Occipital lobe (tissue), 2 donors: ENCODE results near the gene FSTL4. TPM values are rescaled to one million over a fixed set of nuclear protein-coding genes. Genes with fewer than 3 reads are reported as not detected.
"Not testable (repeated sequence)": the region's sequence is repeated elsewhere in the genome, so short reads cannot be mapped to it uniquely, and the experiment has no call there.

Experiments
- DNase-seq: peaks from one replicate; lab custom pipeline; 2025; lab: John Stamatoyannopoulos, UW
- total RNA-seq: library from RNA; depleted of rRNA; stranded (reverse); fragments of >200 nt; gene quantifications from one replicate; pipeline ENCODE4 v1.2.3, GENCODE V29; 2014

FSTL4 gene
- total RNA-seq, 1 donor from 2014 or later: 0.62 TPM

DNA sequence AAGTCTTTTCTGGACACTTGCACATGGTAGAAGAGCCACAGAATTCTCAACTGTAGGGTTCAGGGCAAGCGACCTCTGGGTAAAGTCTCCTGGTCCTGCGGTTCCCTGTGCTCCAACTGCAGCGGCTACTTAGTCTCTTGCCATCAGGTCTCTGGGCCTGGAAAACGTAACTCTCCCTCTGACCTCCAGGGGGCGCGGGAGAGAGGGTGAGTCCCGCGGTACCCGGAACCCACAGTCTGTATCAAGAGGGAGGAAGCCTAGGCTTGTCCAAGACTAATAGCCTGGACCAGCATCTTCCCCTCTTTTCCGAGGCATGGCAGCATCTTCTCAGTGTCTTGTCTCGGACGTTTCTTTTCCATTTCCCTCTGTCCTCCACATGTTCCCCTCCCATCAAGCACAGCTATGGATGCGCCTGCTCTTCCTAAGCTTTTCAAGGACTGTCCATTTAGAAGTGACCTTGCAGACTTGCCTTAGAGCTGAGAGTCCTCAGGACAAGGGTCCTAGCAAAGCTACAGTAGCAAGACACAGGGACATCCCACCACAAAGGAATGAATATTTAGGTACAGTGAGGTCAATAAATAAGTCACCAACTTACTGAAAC lies 59.3 kb downstream of the FSTL4 start:
- DNase-seq: no peak

DNA sequence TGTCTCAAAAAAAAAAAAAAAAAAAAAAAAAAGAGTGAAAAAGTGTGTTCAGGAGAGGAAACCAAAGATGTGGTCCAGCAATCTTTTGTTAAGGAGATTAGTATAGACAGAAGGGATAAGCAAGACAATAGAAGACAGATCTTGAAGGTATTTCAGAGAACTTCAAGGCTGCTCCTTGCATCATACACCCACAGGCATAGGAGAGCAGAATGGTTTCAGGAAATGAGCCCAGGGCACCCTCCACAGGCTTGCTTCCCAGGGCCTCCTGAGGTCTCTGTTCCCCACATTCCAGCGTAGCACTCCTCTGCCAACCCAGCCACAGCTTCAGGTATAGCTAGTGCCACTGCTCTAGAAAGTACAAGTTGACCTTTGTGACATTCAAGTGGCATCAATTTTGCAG lies 65.8 kb downstream of the FSTL4 start:
- no peak for DNase-seq

DNA sequence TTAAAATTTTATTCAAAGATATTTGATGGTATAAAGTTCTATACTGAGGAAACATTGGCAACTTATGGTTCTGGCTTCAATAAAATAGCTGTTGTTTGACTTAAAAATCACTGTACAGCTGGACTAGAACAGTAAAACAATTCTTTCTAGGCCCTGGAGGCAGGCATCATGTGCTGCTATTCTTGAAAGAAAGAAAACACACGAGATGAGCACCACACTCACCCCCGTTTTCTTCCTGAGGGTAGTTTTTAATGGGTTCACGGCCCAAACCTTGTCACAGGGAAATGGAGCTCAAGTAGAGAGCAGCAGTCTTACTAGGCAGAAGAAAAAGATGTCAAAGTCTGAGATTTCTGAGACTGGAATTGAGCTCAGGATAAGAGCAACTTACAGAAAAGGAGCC lies 68.0 kb downstream of the FSTL4 start:
- DNase-seq: no peak

DNA sequence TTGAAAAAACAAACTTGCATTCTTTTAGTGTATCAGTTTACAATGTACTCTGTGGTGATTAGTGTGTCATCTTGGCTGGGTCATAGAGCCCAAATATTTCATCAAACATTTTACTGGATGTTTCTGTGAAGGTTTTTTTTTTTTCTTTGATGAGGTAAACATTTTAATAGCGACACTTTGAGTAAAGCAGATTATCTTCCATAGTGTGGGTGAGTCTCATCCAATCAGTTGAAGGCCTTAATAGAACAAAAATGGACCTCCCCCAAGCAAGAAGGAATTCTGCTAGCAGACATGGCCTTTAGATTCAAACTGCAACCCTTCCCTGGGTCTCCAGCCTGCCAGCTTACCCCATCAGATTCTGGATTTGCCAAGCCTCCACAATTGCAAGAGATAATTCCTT lies 72.5 kb downstream of the FSTL4 start:
- no peak for DNase-seq

DNA sequence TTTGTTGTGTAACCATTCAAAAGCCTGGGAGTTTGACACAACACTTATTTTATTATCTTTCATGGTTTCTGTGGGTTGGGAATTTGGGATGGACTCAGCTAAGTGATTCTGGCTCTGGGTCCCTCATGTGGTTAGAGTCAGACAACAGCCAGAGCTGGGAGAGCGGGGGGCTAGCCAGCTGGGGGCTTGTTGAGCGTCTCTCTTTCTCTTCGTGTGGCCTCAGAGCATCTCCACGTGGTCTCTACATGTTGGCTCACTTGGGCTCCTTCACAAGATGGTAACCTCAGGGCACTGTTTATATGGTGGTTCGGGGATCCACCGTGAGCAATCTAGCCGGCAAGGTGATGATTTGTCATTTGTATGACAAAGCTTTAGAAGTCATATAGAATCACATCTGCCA lies 73.6 kb downstream of the FSTL4 start:
- DNase-seq: no peak

DNA sequence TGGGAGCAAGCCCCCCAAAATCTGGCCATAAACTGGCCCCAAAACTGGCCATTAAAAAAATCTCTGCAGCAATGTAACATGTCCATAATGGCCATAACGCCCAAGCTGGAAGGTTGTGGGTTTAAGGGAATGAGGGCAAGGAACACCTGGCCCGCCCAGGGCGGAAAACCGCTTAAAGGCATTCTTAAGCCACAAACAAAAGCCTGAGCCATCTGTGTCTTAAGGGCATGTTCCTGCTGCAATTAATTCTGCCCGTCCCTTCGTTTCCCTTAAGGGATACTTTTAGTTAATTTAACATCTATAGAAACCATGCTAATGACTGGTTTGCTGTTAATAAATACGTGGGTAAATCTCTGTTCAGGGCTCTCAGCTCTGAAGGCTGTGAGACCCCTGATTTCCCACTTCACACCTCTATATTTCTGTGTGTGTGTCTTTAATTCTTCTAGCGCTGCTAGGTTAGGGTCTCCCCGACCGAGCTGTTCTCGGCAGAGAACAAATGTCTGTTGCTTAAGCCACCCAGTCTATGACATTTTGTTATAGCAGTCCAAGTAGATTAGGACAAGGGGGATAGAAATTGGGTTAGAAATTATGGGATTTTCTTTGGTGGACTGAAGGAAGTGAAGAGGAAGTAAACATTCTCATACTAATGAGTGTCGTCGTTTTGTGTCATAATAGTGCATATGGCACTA lies 77.0 kb downstream of the FSTL4 start:
- not testable (repeated sequence) for DNase-seq

DNA sequence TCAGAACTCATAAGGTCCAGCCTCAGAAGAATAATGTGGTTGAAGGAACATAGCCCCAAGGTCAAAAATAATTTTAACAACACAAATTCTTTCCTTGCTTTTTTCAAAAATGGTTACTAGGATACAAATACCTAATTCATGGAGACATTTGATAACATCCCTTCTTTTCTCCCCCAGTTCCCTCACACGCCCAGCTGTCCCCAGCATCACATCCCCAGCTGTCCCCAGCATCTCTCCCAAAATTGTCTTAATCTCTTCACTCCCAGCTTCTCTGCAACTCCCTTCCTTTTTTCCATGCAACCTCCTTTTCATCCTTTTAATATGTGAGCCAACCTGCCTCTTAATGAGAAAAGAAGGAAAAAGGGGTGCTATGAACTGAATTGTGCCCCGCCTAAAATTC lies 77.8 kb downstream of the FSTL4 start:
- DNase-seq: no peak

DNA sequence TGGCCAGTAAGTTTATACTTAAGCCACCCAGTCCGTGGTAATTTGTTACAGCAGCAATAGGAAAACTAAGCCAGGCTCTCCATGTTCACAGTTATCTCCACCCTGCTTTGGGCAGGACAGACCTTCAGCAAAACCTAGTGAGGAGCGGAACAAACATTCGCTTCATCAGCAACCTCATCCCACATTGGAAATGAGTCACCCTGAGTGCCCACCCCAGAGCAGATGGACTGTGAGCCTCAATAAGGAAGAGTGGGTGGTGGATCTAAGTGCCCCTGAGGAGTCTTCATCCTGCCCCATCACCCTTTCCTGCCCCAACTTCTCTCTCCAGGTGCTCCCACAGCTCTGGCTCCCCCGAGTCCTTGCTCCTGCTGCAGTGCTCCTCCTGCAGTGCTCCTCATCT lies 78.8 kb downstream of the FSTL4 start:
- DNase-seq: no peak

DNA sequence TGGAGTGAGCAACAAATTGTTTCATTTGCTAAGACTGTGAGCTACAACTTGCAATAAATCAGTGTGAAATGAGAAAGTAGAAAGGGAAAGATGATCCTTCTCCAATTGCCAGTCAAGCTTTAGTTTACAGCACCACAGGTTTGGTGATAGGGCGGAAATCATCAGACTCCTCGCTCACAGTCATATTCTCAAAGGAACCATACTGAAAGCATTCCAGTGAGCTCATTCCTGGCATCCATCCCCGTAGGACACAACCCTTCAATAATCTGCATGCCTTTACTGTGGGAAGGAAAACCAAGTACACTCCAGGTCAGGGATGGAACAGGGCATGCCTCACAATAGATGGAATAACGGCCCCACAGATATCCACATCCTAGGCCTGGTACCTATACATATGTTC lies 80.7 kb downstream of the FSTL4 start:
- DNase-seq: no peak

DNA sequence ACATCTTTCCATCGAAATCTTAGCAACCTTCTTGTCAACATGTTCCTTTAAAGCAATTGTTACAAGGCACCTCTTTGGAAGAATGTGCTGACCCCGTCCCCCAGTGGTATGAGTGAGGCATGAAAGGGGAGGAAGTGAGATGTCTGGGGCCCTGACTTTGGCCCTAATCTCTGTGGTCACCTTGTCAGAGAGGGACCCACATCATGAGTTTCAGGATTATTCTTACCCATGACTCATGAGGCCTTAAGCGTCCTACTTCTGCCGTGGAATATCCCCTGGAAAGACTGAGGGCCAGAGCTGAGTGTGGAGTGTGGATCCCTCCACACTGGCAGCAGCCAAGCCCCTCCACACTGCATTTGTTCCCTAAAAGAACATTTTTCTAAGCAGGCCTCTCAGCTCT lies 81.2 kb downstream of the FSTL4 start:
- no peak for DNase-seq

DNA sequence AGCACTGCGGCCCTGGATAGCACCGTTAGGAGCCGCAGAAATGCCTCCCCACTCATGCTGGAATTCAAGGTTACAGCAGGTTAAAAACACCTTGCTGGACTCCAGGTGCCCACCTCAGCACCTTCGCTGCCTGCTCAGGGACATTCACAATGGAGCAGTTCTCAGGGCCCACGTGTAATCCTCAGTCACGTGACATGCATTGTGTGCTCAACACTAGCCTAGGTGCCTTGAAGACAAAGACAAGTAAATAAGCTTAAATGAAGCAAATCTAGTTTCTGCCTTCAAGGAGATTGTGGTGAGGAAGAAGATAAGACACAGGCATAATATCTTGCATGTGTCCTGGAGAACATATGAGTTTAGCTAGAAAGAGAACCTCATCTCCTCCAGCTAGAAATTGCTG lies 82.1 kb downstream of the FSTL4 start:
- no peak for DNase-seq

DNA sequence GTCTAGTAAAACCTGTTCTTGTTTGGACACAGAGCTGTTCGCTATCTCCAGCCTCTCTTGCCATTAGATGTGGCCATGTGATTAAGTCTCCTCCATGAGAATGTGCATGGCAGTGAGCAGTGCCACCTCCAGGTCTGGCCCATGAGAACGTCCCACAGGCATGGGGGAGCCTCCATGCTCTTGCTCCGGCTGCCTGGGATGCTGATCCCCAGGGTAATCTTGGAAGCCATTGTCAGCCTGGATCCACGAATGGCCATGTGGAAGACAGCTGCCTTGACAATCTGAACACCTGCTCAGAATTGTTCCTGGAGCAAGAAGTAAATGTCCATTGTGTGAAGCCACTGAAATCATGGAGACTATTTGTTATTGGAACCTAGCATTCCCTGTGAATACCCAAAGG lies 83.5 kb downstream of the FSTL4 start:
- no peak for DNase-seq

DNA sequence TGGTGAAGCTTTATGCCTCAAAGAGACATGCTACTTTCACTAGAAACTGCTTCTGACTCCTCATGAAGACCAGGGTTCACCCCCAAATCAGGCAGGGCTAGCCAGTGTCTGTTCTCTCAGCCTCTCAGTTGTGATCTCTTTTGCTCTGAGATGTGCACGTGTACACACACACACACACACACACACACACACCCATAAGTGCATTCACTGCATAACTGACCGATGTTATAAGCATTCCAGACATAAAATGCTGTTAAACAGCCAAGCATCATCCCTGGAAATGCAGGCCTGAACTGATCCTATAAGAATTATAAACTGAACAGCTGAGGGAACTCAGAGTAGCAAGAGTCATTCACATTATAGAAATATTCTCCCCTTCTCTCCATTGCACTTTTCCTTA lies 85.0 kb downstream of the FSTL4 start:
- no peak for DNase-seq

DNA sequence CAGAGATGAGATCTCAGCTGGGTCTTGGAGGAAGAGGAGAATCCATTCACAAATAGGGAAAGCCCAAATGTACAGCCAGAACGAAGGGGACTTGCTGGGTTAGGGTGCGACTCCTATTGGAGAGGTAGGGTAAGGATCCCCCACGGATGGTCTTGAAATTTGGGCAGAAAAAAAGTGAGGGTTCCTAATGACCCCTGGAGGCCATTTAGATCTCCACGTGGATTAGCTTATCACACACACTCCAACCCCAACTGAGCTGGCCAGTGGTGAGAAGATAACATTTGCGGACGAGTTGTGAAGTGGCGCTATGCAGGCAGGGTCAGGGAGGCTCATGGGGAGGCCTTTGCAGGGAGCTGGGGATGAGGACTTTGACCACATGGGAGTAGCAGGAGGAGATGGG lies 86.0 kb downstream of the FSTL4 start:
- DNase-seq: no peak

DNA sequence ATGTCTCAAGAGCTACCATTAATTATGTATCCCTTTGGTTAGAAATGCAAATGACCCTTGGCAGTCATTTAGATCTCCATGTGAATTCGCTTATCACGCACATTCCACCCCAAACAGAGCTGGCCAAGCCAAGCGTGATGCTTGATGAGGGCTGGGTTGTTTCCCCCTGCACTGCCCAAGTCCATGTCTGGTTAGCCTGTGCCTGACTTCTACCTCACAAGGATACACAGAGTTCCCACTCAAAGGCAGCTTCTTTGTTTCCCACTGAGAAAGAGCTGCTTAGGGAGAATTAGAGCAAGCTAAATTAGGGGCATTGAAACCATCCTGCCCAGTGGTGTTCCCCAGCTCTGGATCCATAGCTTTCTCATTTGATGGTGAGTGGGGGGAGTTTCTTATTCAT lies 87.2 kb downstream of the FSTL4 start:
- no peak for DNase-seq

DNA sequence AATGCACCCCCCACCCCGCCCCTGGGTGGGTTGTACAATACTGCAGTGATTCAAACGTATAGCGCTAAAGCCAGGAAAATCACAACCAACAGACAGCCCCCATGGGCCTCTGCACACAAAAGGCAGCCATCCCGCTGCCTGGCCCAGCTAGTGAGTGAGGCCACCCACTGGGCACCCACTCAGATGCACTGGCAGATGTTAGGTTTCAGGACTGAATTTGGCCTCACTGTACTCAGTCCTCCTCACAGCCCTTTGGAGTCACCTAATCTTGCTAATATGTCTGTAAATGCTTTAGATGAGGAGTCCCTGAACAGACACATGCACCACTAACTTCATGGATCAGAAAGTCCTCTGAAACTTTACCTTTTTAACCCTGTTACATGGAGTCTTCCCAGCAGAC lies 87.7 kb downstream of the FSTL4 start:
- no peak for DNase-seq

DNA sequence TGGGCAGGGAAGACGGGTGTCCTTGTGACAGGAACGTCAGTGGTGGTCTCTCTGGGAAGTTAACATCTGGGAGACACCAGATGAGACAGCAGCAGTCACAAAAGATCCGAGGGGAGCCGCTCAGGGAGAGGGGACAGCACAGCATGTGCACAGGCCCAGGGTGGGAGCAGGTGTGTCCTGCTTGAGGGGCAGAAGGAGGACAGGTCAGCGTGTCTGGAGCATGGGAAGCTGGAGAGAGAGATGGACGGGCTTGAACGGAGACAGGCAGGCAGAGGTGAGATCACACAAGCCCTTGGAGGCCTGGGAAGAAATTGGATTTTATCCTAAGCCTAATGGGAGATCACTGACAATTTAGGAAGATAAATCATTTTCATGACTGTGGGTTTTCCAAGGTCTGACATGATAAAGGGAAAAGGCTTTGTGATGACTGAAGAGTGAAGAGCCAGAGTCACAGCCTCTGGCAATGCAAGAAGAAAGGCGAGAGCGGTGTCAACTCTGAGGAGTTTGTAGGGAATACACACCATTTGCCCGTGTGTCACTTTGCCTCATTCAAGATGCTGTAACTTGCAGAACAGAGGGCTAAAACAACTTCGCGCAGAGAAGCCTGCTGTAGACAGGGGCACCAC lies 88.3 kb downstream of the FSTL4 start:
- DNase-seq: no peak

DNA sequence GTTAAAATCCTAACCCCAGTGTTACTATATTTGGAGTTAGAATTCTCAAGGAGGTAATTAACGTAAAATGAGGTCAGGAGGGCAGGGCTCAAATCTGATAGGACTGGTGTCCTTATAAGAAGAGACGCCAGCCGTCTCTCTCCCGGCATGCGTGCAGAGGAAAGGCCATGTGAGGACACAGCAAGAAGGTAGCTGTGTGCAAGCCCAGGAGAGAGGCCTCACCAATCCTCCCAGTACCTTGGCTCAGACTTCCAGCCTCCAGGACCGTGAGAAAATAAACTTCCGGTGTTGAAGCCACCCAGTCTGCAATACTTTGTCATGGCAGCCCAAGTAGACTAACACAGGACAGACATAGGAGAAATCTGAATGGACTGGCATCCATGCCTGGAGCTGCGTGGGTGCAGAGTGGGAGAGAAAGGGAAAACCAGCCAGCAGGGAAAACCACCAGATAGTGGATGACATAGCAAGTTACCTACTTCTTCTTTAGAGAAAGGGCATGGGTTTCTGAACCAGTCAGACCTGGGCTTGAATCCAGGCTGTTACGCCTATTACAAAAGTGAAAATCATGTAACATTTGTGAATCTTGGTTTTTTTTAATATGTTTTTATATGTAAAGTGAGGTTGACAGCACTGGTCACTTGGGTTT lies 89.2 kb downstream of the FSTL4 start:
- peak; percentile 24 for DNase-seq

DNA sequence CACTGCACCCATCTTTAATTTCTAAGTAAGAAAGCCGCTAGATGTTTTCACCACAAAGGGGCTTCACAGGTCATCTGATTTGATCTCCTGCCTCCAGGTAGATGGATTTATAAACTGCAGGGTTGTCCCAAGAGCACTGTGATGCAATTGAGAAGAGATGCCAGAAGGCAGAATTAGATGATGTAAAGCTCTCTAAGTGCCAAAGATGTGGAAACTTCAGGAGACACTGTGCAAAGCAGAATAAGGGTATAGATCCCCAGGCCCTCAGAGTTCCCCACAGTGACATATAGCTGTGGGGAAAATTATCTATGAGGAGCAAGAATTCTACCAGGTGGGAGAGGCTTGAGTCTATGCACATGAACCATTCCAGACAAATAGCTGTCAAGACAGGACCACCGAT lies 90.5 kb downstream of the FSTL4 start:
- no peak for DNase-seq

DNA sequence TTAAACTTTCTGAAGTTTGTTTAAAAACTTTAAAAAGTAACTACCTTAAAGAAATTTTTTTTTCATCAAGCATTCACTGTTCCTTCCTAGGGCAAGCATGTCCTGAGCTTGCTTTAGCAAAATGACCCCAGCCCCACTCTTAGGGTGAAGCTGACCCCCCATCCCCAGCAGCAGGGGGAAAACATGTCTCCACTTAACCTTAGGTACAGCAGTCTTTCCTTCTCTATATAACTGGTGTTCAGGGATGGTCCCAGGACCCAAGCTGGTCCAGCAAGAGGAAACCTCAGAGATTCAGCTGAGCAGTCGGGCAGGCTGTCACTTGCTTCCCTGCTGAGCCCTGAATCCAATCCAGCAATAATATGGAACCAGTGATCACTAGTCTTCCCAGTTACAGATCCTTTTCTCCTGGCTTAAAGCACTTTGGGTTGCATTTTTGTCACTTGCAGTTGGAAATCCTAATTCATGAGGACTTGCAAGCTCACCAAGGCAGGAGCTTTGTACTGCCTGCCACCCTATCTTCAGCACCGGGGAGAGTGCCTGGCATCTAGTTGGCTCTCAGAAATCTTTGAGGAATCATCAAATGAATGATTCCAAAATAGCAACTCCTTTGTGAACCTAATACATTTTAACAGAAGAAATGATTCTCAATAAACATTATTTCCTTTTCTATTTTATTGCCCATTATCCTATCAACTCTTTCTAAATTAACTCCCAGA lies 91.2 kb downstream of the FSTL4 start:
- DNase-seq: no peak

DNA sequence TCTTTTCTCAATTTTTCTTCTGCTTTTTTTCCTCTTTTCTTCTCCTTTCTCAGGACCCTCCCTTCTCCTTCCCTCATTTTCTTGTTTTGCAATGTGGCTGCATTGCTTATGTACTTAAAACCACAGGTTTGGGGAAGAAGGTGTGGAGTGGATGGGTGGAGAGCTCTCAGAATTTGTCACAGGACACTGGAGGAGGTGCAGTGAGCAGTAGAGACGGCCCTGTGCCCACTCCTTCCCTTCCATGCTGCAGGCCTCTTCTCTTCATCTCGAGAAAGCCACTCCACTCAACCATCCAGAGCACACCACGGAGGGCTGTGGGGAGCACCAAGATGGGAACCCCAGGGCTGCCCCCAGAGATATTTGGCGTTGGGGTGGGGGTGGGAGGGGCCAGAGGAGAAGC lies 92.3 kb downstream of the FSTL4 start:
- DNase-seq: no peak

DNA sequence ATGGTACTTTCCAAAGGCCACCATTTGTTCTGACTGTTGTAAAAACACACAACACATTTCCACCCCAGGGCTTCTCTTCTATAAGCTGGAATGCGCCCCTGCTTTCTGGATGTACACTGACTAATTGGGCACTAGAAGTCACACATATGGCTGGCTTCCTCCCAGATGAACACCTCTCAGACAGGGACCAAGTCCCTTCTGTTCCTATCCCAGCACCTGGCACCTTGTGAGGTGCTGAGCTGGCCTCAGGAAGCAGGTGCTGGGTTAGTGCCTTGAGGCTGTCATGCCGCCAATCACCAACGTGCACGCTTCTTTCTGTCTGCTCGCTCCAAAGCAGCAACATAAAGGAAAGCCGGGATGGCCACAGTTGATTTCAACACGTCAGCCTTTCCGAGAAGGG lies 93.2 kb downstream of the FSTL4 start:
- no peak for DNase-seq
